Measurements from ENCODE around the gene ARMC10.
"Not testable (repeated sequence)": the region's sequence is repeated elsewhere in the genome, so short reads cannot be mapped to it uniquely, and the experiment has no call there.

ARMC10 gene

DNA sequence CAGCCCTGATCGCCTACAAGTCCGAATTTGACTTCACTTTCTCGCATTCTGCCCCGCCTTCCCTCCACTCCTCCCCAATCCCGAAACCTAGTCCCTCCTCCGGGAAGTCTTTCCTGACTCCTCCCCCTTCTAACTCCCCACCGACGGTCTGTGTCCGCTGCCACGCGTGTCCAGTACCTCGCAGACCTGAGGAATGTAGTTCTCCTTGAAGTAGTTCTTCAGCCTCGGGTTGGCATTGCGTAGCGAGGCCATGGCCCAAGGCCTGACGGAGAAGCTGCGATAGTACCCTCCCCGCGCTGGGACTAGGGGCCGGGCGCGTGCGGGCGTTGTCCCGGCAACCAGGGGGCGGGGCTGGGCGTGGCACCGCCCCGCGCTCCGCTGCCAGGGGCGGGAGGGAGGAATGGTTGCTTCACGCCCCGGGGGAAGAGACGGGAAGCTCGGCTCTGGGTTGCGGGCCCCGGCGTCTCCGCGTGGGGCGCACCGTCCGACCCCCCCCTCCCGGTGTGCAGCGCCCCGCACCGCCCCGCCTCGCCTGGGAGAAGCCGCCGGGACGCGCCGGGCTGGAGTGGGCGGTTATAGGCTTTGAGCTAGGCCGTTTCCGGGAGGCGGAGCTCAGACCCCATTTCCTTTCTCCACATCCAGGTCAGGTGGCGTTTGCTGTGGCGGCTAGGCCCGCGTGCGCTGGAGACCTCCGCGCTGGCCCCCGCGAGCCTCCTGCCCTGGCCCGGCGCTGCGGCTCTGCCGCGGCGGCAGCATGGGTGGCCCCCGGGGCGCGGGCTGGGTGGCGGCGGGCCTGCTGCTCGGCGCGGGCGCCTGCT, at the start of gene ARMC10, which contains the start of gene FBXL13:
Gene ARMC10, plus strand, starts transcription at position 622 of the 818 bp plus-strand sequence. Its CDS starts 133 bp downstream, at position 755.
Gene FBXL13, minus strand, starts transcription at position 278 of the 818 bp plus-strand sequence.
- peak; percentile 95 for DNase-seq (ENCODE audit: low spot score)

DNA sequence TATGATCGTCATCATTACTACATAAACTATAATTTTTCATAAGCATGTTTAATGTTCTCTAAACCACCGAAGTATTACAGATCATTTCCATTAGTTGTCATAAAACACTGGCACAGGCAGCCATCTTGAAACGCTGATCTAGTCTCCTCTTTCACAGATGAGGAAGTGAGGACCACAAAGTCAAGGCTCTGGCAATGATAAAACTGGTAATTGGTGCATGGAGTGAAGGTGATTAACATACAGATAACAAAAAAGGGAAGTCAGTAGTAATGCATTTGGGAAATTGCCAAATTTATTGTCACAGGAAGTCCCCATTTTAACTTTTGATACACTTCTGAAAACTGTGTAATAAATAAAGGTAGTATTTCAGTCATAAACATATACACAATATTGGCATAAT, 49.6 kb upstream of the ARMC10 start:
- no peak for DNase-seq (ENCODE audit: low spot score)

GRCh38 chr7:103031024-103031423, 43.9 kb upstream of the ARMC10 start:
- no peak for DNase-seq (ENCODE audit: low spot score)

DNA sequence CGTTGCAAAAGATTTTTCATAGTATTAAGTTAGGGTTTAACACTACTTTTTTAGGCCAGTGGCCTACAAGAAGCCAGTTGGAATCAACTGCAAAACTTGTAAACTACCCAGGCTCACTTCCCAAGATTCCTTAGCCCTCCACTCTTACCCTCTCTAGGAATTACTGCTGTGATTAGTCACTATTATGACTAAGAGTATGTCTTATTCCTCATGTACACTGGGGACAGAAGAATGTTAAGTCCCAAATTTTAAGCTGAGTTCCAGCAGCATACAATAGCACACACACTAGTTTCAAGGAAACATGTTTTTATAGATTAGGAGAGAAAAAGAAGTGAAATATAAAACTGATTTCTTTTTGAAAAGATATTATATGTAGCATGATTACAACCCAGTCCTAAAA, 43.2 kb upstream of the ARMC10 start:
- no peak for DNase-seq (ENCODE audit: low spot score)

DNA sequence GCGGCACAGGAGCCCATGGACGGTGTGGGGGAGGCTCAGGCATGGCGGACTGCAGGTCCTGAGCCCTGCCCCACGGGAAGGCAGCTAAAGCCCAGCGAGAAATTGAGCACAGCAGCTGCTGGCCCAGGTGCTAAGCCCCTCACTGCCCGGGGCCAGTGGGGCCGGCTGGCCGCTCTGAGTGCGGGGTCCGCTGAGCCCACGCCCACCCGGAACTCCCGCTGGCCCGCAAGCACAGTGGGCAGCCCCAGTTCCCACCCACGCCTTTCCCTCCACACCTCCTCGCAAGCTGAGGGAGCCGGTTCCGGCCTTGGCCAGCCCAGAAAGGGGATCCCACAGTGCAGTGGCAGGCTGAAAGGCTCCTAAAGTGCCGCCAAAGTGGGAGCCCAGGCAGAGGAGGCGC, 40.6 kb upstream of the ARMC10 start:
- DNase-seq (ENCODE audit: low spot score), result not testable (repeated sequence)

- no peak for DNase-seq (ENCODE audit: low spot score)
Observed at GRCh38 chr7:103037476-103037822, 37.5 kb upstream of the ARMC10 start.

DNA sequence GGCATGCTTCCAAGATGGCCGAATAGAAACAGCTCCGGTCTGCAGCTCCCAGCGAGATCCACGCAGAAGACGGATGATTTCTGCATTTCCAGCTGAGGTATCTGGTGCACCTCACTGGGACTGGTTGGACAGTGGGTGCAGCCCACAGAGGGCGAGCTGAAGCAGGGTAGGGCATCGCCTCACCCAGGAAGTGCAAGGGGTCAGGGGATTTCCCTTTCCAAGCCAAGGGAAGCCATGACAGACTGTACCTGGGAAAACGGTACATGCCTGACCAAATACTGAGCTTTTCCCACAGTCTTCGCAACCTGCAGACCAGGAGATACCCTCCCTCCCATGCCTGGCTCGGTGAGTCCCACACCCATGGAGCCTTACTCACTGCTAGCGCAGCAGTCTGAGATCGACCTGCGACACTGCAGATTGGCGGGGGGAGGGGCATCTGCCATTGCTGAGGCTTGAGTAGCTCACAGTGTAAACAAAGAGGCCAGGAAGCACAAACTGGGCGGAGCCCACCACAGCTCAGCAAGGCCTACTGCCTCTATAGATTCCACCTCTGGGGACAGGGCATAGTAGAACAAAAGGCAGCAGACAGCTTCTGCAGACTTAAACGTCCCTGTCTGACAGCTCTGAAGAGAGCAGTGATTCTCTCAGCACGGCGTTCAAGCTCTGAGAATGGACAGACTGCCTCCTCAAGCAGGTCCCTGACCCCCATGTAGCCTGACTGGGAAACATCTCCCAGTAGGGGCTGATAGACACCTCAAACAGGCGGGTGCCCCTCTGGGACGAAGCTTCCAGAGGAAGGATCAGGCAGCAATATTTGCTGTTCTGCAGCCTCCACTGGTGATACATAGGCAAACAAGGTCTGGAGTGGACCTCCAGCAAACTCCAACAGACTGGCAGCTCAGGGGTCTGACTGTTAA, 36.9 kb upstream of the ARMC10 start:
- DNase-seq (ENCODE audit: low spot score), result not testable (repeated sequence)

DNA sequence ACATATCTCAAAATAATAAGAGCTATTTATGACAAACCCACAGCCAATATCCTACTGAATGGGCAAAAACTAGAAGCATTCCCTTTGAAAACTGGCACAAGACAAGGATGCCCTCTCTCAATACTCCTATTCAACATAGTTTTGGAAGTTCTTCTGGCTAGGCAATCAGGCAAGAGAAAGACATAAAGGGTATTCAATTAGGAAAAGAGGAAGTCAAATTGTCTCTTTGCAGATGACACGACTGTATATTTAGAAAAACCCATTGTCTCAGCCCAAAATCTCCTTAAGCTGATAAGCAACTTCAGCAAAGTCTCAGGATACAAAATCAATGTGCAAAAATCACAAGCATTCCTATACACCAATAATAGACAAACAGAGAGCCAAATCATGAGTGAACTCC, 33.1 kb upstream of the ARMC10 start:
- DNase-seq (ENCODE audit: low spot score), result not testable (repeated sequence)

DNA sequence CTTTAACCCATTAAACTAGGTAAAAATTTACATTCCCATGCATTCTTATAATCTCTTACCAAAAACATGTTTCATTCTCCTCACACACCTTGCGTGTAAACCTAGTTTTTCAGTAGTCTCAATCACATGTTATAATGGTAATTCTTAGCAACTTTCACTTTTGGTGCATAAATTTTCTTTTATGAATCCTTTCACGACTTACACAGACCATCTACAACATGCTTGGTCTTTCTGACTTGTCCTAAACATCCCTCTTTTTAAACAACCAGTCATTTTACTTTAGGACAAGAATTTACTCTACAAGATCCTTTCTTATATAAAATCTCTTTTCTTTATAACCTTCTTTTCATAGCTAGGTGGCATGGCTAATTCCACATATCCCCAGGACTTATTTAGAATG, 26.1 kb upstream of the ARMC10 start:
- DNase-seq (ENCODE audit: low spot score), result no peak

DNA sequence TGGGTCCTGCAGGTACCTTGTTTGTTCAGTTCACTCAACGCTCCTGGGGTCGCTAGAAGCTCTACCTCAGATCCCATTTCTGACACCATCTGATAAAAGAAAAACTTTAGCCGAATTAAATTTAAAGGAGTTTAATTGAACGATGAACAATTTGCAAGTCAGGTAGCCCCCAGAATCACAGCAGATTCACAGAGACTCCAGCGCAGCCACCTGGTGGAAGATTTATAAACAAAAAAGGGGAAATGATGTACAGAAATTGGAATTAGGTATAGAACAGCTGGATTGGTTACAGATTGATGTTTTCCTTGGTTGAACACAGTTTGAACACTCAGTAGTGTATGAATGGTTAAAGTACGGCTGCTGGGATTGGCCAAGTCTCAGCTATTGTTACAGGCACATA, 23.4 kb upstream of the ARMC10 start:
- DNase-seq (ENCODE audit: low spot score), result no peak

DNA sequence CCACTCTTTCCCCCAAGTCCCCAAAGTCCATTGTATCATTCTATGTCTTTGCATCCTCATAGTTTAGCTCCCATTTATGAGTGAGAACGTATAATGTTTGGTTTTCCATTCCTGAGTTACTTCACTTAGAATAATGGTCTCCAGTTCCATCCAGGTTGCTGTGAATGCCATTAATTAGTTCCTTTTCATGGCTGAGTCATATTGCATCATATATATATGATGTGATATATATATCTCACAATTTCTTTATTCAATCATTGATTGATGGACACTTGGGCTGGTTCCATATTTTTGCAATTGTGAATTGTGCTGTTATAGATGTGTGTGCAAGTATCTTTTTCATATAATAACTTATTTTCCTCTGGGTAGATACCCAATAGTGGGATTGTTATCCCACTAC, 18.9 kb upstream of the ARMC10 start:
- not testable (repeated sequence) for DNase-seq (ENCODE audit: low spot score)

- no peak for DNase-seq (ENCODE audit: low spot score)
Observed at GRCh38 chr7:103058122-103058521, 16.8 kb upstream of the ARMC10 start.

DNA sequence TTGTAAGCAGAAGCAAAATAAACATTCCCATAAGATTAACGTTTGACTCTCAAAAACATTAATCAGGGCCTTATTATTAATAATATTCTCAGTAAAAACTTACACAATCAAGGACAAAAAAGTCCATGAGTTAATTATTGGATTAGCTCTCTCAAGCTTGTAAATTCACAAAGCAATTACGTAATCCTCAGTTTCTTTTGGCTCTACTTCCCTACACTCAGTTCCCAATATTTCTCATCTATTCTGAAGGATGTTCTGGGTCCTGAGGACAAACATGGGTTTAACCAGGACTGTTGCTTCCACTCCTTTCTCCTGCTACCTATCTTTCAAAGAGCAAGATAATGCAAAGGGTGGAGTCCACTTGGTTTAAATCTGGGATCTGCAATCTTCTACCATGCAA, 15.5 kb upstream of the ARMC10 start:
- no peak for DNase-seq (ENCODE audit: low spot score)

DNA sequence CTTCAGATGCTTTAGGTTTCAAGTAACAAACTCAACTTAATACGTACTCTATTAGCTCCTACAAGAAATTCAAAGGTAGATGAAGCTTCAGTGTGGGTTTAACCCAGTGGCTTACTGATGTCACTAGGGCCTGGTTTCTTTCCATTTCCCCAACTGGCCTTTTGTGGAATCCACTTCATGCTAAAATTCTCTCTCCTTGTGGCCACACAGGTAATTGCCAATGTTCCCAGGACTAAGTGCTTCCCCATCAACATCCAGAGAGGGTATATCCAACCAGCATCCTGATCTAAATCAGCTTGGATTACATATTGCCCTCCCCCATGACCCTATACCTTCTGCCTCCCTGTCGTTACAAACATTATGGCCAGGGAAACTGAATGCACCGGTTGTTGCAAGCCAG, 11.0 kb upstream of the ARMC10 start:
- no peak for DNase-seq (ENCODE audit: low spot score)

GRCh38 chr7:103065667-103066066, 9.3 kb upstream of the ARMC10 start:
- DNase-seq (ENCODE audit: low spot score), result peak; percentile 70

GRCh38 chr7:103068414-103069403, 6.2 kb upstream of the ARMC10 start:
- DNase-seq (ENCODE audit: low spot score), result no peak

DNA sequence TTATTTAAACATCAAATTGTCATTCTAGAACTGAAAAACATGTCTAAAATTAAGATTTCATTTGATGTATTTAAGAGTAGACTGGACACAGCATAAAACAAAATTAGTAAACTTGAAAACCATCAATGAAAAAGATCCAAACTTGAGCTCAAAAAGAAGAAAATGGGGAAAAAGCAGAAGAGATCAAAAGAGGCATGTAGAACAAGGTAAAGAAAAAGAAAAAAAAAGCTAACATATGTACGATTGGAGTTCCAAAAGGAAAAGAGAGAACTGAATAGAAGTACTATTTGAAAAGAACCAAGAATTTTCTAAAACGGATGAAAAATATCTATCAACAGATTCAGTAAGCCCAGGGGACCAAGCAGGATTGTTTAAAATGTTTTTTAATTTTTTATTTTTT, 3.9 kb upstream of the ARMC10 start:
- DNase-seq (ENCODE audit: low spot score), result no peak

- DNase-seq (ENCODE audit: low spot score), result no peak
Observed at GRCh38 chr7:103073989-103074518, 886 bp upstream of the ARMC10 start.

GRCh38 chr7:103075337-103075918, 488 bp downstream of the ARMC10 start:
- peak; percentile 80 for DNase-seq (ENCODE audit: low spot score)

DNA sequence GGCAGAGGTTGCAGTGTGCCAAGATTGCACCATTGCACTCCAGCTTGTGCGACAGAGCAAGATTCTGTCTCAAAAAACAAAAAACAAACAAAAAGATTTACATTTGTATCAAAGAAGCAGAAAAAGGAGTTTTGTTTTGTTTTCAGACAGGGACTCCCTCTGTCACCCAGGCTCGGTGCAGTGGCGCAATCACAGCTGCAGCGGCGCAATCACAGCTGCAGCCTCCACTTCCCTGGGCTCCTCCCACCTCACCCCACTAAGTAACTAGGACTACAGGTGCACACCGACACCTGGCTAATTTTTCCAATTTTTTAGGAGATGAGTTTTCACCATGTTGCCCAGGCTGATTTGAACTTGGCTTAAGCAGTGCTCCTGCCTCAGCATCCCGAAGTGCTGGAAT, 1.8 kb downstream of the ARMC10 start:
- DNase-seq (ENCODE audit: low spot score), result no peak

GRCh38 chr7:103077318-103077717, 2.4 kb downstream of the ARMC10 start:
- no peak for DNase-seq (ENCODE audit: low spot score)

All from D341Med (cell line).